ENCODE measurements around the gene FAM234A. TPM values are rescaled to one million over a fixed set of nuclear protein-coding genes. Genes with fewer than 3 reads are reported as not detected.

Gene FAM234A
- total RNA-seq, 6 experiments from 2014 or later: 31.7 to 64.8 (median 41.9) TPM

DNA sequence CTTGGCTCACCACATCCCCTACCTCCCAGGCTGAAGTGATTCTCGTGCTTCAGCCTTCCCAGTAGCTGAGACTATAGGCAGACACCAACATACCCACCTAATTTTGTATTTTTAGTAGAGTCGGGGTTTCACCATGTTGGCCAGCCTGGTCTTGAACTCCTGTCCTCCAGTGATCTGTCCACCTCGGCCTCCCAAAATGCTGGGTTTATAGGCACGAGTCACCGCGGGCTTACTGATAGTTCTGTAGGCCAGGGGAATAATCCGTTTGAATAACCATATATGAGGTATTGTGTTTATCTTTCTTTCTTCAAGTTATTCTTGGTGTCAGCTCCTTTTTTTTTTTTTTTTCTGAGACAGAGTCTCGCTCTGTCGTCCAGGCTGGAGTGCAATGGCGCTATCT lies 7.7 kb downstream of the FAM234A start:
- H3K36me3 ChIP-seq: no peaks in the 10 kb centered on the region
- intact Hi-C loops (cut with DNase I): no loop called here
- H3K27ac ChIP-seq: no peak overlapping the region
- no peak for DNase-seq
- no peak overlapping the region for H3K4me3 ChIP-seq
- H3K9me3 ChIP-seq: no peaks in the 10 kb centered on the region
- 91% methylated on average over 9 of the region's 10 CpGs for WGBS (ENCODE audit: insufficient coverage, low coverage, low lambda C conversion rate, missing lambda C conversion rate)
- ATAC-seq: no peak
- no peaks in the 10 kb centered on the region for H3K27me3 ChIP-seq
- no peak for TF ChIP-seq POLR2A (IDR thresholded peaks at IDR 0.05)
- TF ChIP-seq, protein P1, sequence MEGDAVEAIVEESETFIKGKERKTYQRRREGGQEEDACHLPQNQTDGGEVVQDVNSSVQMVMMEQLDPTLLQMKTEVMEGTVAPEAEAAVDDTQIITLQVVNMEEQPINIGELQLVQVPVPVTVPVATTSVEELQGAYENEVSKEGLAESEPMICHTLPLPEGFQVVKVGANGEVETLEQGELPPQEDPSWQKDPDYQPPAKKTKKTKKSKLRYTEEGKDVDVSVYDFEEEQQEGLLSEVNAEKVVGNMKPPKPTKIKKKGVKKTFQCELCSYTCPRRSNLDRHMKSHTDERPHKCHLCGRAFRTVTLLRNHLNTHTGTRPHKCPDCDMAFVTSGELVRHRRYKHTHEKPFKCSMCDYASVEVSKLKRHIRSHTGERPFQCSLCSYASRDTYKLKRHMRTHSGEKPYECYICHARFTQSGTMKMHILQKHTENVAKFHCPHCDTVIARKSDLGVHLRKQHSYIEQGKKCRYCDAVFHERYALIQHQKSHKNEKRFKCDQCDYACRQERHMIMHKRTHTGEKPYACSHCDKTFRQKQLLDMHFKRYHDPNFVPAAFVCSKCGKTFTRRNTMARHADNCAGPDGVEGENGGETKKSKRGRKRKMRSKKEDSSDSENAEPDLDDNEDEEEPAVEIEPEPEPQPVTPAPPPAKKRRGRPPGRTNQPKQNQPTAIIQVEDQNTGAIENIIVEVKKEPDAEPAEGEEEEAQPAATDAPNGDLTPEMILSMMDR (IDR thresholded peaks at IDR 0.05): no peak
- no peaks in the 10 kb centered on the region for H3K4me1 ChIP-seq

DNA sequence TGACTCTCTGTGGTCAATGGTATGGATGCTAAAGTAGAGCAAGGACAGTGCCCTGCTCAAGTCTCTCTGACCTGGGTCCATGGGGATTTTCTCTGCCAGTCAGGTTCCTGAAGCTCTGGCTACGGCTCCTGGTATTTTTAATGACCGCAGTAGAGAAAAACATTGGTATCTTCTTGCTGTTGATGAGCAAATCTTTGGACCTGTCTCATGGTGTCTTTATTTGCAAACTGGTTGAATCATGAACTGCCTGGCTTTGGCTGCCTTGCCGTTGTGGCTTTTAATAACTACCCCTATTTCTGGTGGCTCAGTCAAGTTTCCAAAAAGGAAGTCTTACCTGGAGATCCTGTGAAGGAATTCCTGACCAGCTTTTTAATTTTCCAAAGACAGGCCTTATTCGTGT lies 8.7 kb downstream of the FAM234A start:
- intact Hi-C loops (cut with DNase I): no loop called here
- Histone ChIP-seq H3K36me3 (no peaks in the 10 kb centered on the region), H3K27me3 (no peaks in the 10 kb centered on the region), H3K4me3 (no peak overlapping the region), H3K4me1 (no peaks in the 10 kb centered on the region), H3K9me3 (no peaks in the 10 kb centered on the region), H3K27ac (no peak overlapping the region)
- DNase-seq: no peak
- 74% methylated on average over 3 of the region's 4 CpGs for WGBS (ENCODE audit: insufficient coverage, low coverage, low lambda C conversion rate, missing lambda C conversion rate)
- TF ChIP-seq, protein P1 (IDR thresholded peaks at IDR 0.05): no peak
- TF ChIP-seq POLR2A (IDR thresholded peaks at IDR 0.05): no peak
- ATAC-seq: no peak

DNA sequence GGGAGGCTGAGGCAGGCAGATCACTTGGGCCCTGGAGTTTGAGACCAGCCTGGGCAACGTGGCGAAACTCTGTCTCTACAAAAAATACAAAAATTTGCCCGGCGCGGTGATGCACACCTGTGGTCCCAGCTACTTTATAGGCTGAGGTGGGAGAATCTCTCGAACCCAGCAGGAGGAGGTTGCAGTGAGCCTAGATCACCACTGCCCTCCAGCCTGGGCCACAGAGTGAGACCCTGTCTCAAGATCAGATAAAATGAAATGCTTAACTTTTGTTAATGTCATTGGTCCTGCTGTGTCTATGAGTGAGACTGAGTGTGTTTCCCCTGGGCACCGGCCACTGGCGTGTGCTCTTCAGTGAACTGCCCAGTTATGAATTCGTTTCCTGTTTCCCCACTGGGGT lies 10.5 kb downstream of the FAM234A start:
- Histone ChIP-seq H3K27me3 (no peaks in the 10 kb centered on the region), H3K4me3 (no peak overlapping the region), H3K36me3 (no peaks in the 10 kb centered on the region), H3K9me3 (no peaks in the 10 kb centered on the region), H3K4me1 (no peaks in the 10 kb centered on the region), H3K27ac (no peak overlapping the region)
- DNase-seq (no peak), ATAC-seq (no peak)
- 83% methylated on average over 7 of the region's 9 CpGs for WGBS (ENCODE audit: insufficient coverage, low coverage, low lambda C conversion rate, missing lambda C conversion rate)
- intact Hi-C loops (cut with DNase I): no loop called here
- no peak for TF ChIP-seq POLR2A (IDR thresholded peaks at IDR 0.05)
- TF ChIP-seq, protein P1 (IDR thresholded peaks at IDR 0.05): no peak

DNA sequence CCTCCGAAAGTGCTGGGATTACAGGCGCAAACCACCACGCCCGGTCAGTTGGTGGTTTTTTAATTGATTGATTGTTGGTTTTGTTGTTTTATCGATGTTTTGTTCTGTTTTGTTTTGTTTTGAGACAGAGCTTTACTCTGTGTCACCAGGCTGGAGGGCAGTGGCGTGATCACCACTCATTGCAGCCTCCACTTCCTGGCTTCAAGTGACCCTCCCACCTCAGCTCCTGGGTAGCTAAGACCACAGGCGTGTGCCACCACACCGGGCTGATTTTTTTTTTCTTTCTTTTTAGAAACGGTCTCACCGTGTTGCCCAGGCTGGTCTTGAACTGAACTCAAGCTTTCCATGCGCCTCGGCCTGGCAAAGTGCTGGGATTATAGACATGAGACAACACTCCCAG lies 12.4 kb downstream of the FAM234A start:
- DNase-seq (peak in 1 of 3 donors; percentile 17), ATAC-seq (no peak)
- Histone ChIP-seq H3K4me3 (no peak overlapping the region), H3K27me3 (no peaks in the 10 kb centered on the region), H3K4me1 (no peaks in the 10 kb centered on the region), H3K9me3 (no peaks in the 10 kb centered on the region), H3K36me3 (peaks cover 0 to 10% (median 0%) of the 10 kb centered on the region in 4 donors), H3K27ac (no peak overlapping the region)
- TF ChIP-seq POLR2A (IDR thresholded peaks at IDR 0.05): no peak
- TF ChIP-seq, protein P1 (IDR thresholded peaks at IDR 0.05): no peak
- intact Hi-C loops (cut with DNase I): no loop called here
- WGBS (ENCODE audit: insufficient coverage, low coverage, low lambda C conversion rate, missing lambda C conversion rate): 77% methylated on average over 5 of the region's 12 CpGs

DNA sequence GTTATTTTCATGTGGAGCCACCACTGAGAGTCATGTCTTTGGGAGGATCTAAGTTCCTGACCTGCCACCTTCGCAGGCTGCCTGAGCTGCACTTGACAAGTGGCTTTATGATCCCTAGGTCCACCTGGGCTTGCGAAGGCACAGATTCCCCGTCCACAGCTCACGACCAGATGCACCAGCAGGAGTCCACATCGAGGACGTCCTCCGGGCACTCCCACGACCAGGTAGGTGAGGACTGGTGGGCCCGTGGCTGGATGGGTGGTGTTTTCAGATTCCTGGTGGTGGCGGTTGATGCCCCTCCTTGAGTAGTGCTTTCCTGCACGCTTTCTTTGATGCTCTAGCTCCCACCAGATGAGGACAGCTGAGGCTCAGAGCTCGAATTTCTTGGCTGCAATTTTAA lies 14.8 kb downstream of the FAM234A start:
- Histone ChIP-seq H3K4me1 (no peaks in the 10 kb centered on the region), H3K9me3 (no peaks in the 10 kb centered on the region), H3K27me3 (no peaks in the 10 kb centered on the region), H3K4me3 (no peak overlapping the region), H3K36me3 (peaks cover 0 to 17% (median 1%) of the 10 kb centered on the region in 4 donors), H3K27ac (no peak overlapping the region)
- intact Hi-C loops (cut with DNase I): no loop called here
- peak in 1 of 3 donors; percentile 37 for DNase-seq
- TF ChIP-seq POLR2A (IDR thresholded peaks at IDR 0.05): no peak
- TF ChIP-seq, protein P1 (IDR thresholded peaks at IDR 0.05): no peak
- ATAC-seq: no peak
- WGBS (ENCODE audit: insufficient coverage, low coverage, low lambda C conversion rate, missing lambda C conversion rate): 77% methylated on average over 3 of the region's 12 CpGs

All from right lobe of liver (tissue), 6 donors.